ENCODE measurements around the gene ADISSP. TPM values are rescaled to one million over a fixed set of nuclear protein-coding genes. Genes with fewer than 3 reads are reported as not detected.

ADISSP gene
- total and polyA plus RNA-seq, 2 donors (not counting 3 experiments of a cell fraction or from before 2014, with no cell fraction given), result 55.0 to 67.5 TPM

GRCh38 chr20:3753501-3754275 is 13.9 kb downstream of the ADISSP start:
- CTCF ChIA-PET, result interaction anchor here (1.0 to 5.7 kb wide), 25 partner anchors 11 to 473 kb away, joined by 3 to 76 read pairs (median 7); partner anchors contain the start of genes ADISSP, AP5S1, CENPB and SPEF1
- Histone ChIP-seq H3K9me3 (replicated peaks; ENCODE audit: control insufficient read depth, insufficient read depth, low read length) (no peaks in the 10 kb centered on the region), H3K9me1 (replicated peaks; ENCODE audit: control insufficient read depth, extremely low read depth, insufficient read depth, low read length) (no peaks in the 10 kb centered on the region), H3K4me3 (replicated peaks in 1 of 3; ENCODE audit: insufficient read depth in 1 of 3, low read depth in 1 of 3, low read length in 3 of 3) (no peak overlapping the region), H3K27ac (ENCODE audit: insufficient read depth, low read depth, low read length) (no peak overlapping the region), H3K27me3 (ENCODE audit: control insufficient read depth in 2 of 2, insufficient read depth in 2 of 2, low read length in 2 of 2) (no peaks in the 10 kb centered on the region), H3K4me2 (ENCODE audit: insufficient read depth, low read length) (no peak overlapping the region), H2AFZ (ENCODE audit: low read depth, low read length) (no peak overlapping the region), H3K36me3 (ENCODE audit: control insufficient read depth in 2 of 2, extremely low read depth in 1 of 2, insufficient read depth in 2 of 2, low read length in 2 of 2) (peaks cover 0 to 12% of the 10 kb centered on the region in 2 experiments), H3K4me1 (ENCODE audit: control insufficient read depth, extremely low read depth, insufficient read depth, low read length) (no peaks in the 10 kb centered on the region), H3K9ac (replicated peaks; ENCODE audit: extremely low read depth, insufficient read depth, low read length) (no peak overlapping the region), H3K79me2 (ENCODE audit: control insufficient read depth, insufficient read depth, low read length) (no peaks in the 10 kb centered on the region), H4K20me1 (replicated peaks; ENCODE audit: control insufficient read depth, extremely low read depth, insufficient read depth, low read length) (no peaks in the 10 kb centered on the region)
- no peak for TF ChIP-seq EZH2 (IDR thresholded peaks at IDR 0.05; ENCODE audit: borderline replicate concordance, low read depth, low read length, severe bottlenecking)
- TF ChIP-seq CTCF (IDR thresholded peaks at IDR 0.05; ENCODE audit: extremely low read depth in 1 of 2, insufficient read depth in 1 of 2, low read depth in 1 of 2, low read length in 2 of 2), result no peak
- no peak for TF ChIP-seq POLR2AphosphoS5 (IDR thresholded peaks at IDR 0.05; ENCODE audit: insufficient read depth, low read depth, low read length)
- TF ChIP-seq GATA2 (IDR thresholded peaks at IDR 0.05; ENCODE audit: insufficient read depth, insufficient read length, low read depth, low read length), result no peak
- no peak for TF ChIP-seq JUN (IDR thresholded peaks at IDR 0.05; ENCODE audit: borderline replicate concordance, insufficient read depth, insufficient read length, low read depth)
- no peak for TF ChIP-seq POLR2A (IDR thresholded peaks at IDR 0.05; ENCODE audit: low read depth, low read length)
- TF ChIP-seq MYC (IDR thresholded peaks at IDR 0.05; ENCODE audit: low read depth, low read length), result no peak
- TF ChIP-seq FOS (IDR thresholded peaks at IDR 0.05; ENCODE audit: borderline replicate concordance, insufficient read depth, low read length), result no peak
- no peak for TF ChIP-seq MAX (IDR thresholded peaks at IDR 0.05; ENCODE audit: insufficient read depth, insufficient read length)
- FAIRE-seq (no peak), DNase-seq (ENCODE audit: low read depth, low spot score) (no peak)
- TSS peak; percentile 88 for BruUV-seq (replicated peaks)
- dilution Hi-C loops (cut with MboI; ENCODE audit: extremely low pct_ligation_motif_present, low sequenced_read_pairs), result no loop called here
- intact Hi-C loops (cut with micrococcal nuclease), result loop anchor here (1.0 to 5.0 kb wide), 5 partner anchors 15 to 102 kb away; partner anchors contain the start of gene SPEF1
- POLR2A ChIA-PET, result no interaction called here

All from endothelial cell of umbilical vein (primary cell).